HG02588 (cell line): ENCODE data around the gene RPS25.
"Not testable (repeated sequence)": the region's sequence is repeated elsewhere in the genome, so short reads cannot be mapped to it uniquely, and the experiment has no call there.

Experiments
- ATAC-seq: cut with Tn5 transposase; IDR thresholded peaks from one replicate; pipeline ENCODE4 v1.9.1; 2021; ENCODE audit warnings: mild to moderate bottlenecking, moderate library complexity; ENCODE audit not compliant: unreplicated experiment

The RPS25 gene

GRCh38 chr11:119039471-119039870 lies 21.3 kb upstream of the RPS25 start:
- not testable (repeated sequence) for ATAC-seq

GRCh38 chr11:119038884-119039283 lies 20.7 kb upstream of the RPS25 start:
- no peak for ATAC-seq

DNA sequence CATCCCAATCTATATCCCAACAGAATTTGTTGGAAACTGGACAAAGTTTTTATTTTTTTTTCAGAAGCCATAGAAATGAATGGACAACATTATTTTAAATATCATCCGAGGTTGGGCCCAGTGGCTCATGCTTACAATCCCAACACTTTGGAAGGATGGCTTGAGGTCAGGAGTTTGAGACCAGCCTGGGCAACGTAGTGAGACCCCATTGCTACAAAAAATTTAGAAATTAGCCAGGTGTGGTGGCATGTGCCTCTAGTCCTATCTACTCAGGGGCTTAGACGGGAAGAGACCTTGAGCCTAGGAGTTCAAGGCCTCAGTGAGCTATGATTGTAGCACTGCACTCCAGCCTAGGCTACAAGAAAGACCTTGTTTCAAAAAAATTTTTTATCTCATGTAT lies 16.7 kb upstream of the RPS25 start:
- ATAC-seq, result no peak

DNA sequence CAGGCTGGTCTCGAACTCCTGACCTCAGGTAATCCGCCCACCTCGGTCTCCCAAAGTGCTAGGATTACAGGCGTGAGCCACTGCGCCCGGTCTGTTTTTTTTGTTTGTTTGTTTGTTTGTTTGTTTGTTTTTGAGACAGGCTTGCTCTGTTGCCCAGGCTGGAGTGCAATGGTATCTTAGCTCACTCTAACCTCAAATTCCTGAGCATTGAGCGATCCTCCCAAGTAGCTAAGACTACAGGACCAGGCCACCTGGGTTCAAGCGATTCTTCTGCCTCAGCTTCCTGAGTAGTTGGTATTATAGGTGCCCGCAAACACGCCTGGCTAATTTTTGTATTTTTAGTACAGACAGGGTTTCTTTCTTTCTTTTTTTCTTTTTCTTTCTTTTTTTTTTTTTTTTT lies 15.3 kb upstream of the RPS25 start:
- not testable (repeated sequence) for ATAC-seq

DNA sequence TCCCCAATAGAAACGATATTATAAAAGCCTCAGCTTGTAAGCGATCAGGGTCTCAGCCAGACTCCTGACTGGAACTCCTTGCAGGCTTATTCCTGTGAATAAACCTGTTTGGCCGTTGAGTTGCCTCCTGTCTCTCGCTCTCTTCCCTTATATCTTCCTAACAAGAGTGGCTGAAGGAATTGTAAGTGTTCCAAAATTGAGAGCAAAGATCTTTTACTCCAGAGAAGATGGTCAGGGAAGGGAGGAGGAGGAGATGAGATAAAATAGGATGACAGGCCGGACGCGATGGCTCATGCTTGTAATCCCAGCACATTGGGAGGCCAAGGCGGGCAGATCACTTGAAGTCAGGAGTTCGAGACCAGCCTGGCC lies 13.8 kb upstream of the RPS25 start:
- ATAC-seq, result no peak

DNA sequence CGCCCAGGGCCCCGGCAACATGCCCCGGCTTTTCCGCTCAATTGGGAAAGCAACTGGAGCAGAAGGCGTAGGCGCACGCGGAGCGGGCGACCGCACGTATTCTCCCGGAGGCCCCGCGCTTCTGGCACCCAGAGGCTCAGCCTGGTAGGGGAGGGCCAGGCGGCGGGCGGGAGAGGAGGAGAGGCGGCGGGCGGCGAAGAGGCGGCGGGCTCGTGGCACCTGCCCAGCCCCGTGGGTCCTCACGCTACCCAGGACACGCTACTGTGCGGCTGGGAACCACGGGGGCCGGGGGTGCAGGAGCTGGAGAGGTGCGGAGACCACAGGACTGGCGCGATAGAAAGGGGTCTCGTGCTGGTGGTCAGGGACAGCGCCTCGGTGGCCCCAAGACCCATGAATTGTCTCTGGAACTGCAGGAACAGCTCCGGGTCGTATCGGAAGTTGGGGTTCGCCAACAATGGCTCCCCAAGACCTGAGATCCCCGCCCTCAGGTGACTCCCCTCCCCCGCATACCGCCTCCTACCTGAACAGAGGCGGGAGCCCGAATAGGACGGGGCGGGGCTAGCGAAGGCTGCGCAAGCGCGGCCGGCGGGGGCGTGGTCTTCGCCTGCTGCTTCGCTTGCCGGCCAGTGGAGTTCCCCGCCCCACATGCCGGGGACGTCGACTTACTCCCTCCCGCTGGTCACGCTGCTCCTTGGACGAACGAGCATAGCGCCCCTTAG lies 12.3 kb upstream of the RPS25 start, which contains the start of gene SLC37A4:
Gene SLC37A4 (minus strand): TSS at position 549 of the 719 bp plus-strand sequence.
- ATAC-seq, result peak; percentile 81

- ATAC-seq, result peak; percentile 6
These were observed 11.8 kb upstream of the RPS25 start for GRCh38 chr11:119030029-119030328.

DNA sequence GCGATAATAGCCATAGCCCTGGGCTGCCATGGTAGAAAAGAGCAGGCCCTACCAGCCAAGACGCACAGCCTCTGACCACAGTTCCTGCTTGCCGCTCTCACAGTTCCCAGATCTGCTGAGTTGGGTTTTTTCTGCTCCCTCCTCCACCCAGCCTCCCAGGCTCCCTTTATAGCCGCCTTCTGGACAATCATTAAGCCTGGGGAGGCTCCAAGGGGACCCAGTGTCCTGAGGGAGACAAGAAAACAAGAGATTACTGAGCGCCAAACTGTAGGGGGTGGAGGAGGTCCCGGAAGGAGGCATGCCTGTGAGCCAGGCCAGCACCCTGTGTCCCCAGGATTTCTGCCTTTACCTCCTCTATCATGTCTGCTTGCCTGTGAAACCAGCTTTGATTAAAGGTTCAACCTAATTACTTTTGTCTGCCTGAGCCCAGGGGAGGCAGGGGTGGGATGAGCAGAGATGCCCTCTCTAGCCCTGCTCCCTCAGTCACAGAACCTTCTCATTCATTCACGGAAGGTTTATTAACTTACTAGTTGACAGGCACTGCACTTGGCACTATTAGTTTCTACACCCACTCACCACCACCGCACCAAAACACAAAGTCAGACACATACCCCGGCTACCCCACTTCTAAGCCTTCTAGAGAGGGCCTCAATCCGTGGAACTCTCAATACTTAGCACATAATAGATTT lies 11.3 kb upstream of the RPS25 start:
- ATAC-seq, result peak; percentile 7

GRCh38 chr11:119029069-119029339 lies 10.9 kb upstream of the RPS25 start:
- ATAC-seq, result no peak

DNA sequence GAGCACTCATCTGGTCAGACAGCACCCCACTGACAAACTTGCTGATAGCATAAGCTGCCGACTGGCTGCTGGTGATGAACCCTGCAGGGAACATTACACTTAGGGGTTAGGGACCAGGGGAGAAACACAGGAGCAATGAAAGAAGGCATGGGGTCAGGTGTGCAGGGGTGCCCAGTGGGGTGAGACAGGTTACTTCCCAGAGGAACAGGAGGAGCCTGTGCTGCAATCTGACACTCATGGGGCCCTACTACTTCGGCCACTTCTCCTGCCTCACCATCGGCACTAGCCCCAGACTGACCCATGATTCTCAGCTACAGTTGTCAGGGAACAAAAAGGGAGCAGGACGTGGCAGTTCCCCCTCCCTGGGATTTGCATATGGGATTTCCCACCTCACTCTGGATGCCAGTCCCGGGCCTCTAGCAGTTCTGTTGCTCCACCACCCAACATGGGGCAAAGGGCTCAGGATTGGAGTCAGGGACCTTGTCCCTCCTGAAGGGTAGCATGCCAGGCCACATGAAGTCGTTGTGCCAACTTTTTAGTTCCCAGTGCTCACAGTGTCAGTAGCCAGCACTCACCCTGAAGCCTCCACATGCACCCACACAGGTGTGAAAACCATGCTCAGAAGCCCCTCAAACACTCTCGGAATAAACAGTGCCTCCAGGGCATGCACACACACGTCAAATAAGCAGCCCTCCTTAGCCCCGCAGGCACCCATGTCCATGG lies 10.4 kb upstream of the RPS25 start:
- ATAC-seq, result no peak

- no peak for ATAC-seq
These were observed 9.6 kb upstream of the RPS25 start for GRCh38 chr11:119027561-119028345.

GRCh38 chr11:119026970-119027369 lies 8.8 kb upstream of the RPS25 start:
- no peak for ATAC-seq

GRCh38 chr11:119025978-119026766 lies 8.0 kb upstream of the RPS25 start:
- ATAC-seq, result no peak

DNA sequence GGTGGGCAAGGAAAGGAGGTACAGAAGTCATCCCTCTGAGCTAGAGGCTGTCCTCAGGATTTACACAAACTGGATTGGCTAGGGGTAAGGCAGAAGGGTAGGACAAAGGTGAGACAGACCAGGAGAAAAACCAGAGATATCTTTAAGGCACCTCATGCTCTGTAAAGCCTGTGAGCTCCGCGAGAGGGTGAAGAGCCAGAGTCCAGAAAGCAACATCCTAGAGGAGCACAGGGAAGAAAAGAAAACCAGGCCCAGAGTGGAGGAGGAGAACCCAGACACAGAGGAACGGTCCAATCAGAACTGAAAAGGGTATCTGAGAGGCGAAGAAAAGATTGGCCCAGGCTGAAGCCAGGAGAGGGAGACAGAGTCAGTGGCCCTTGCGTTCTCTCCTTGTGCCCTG lies 7.4 kb upstream of the RPS25 start:
- ATAC-seq, result no peak

- no peak for ATAC-seq
These were observed 6.9 kb upstream of the RPS25 start for GRCh38 chr11:119025099-119025473.

GRCh38 chr11:119024430-119025098 lies 6.4 kb upstream of the RPS25 start:
- ATAC-seq, result no peak

GRCh38 chr11:119023741-119024140 lies 5.6 kb upstream of the RPS25 start:
- ATAC-seq, result no peak

DNA sequence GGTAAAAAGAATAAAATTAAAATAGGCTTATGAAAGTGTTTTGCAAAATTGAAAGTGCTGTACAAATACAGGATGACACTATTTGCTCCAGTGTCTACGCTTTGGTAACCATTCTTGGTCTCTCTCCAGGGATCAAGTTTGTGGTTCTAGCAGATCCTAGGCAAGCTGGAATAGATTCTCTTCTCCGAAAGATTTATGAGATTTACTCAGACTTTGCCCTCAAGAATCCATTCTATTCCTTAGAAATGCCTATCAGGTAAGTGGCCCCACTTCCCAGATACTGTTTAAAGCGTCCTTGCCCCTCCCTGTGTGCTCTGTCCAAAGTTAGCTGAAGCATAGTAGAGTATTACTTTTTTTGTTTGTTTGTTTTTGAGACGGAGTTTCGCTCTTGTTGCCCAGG lies 3.5 kb upstream of the RPS25 start:
- no peak for ATAC-seq

GRCh38 chr11:119019996-119020395 lies 1.9 kb upstream of the RPS25 start:
- ATAC-seq, result no peak

- not testable (repeated sequence) for ATAC-seq
These were observed 766 bp downstream of the RPS25 start for GRCh38 chr11:119017377-119017776.
